Measurements from ENCODE around the gene BICD2. TPM values are rescaled to one million over a fixed set of nuclear protein-coding genes. Genes with fewer than 3 reads are reported as not detected.

BICD2 gene
- total RNA-seq, 4 donors from 2014 or later, result 42.3 to 75.3 (median 51.8) TPM

DNA sequence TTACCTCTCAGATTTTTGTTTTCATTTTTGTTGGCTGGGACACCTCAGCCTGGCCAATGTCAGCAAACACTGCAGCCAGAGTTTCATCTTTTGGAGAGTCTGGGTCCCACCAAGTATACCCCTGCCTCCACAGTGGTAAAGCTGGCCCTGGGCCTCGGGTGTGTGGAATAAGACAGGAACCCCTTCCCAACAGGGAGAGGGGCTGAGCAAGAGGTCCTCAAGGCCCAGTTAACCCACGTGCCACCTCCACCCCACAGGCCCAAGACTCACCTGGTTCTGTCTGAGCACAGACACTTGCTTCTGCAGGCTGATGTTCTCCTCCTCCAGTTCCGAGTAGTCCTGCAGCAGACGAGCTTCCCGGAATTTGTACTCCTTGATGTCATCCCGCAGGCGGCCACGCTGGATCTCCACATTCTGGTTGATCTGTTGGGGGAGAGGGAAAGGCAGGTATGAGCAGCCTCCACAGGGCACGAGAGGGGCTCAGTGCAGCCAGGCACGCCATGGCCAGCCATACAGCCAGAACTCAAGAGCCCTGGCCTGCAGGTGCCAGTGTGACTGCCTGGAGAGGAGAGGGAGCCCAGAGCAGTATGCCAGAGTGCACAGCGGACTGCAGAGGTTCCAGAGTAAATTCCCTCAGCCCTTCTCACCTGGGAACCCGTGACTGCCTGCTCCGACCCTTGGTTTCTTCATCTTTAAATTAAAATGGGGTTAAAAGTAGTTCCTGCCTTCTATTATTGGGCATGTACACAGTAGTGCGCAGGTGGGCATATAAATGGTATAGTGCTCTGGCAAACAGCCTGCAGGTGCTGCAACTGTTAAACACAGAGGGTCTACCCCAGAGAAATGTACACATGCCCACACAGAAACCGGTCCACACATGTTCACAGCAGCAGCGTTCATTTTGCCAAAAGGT, 42.0 kb downstream of the BICD2 start:
- peaks cover 0 to 38% (median 4%) of the 10 kb centered on the region in 3 donors for H3K4me1 ChIP-seq
- no peaks in the 10 kb centered on the region for H3K9me3 ChIP-seq
- no peaks in the 10 kb centered on the region for H3K27me3 ChIP-seq
- no peak for TF ChIP-seq POLR2AphosphoS5 (IDR thresholded peaks at IDR 0.05)
- TF ChIP-seq CTCF (IDR thresholded peaks at IDR 0.05), result no peak
- TF ChIP-seq EP300 (IDR thresholded peaks at IDR 0.05), result no peak
- TF ChIP-seq POLR2A (IDR thresholded peaks at IDR 0.05), result no peak
- 61 to 79% methylated on average over 3 to 6 of the region's 16 CpGs for WGBS, 2 donors (ENCODE audit: low coverage in 1 of 2)
- no peak overlapping the region for H3K27ac ChIP-seq
- no peak overlapping the region for H3K4me3 ChIP-seq
- peaks cover 0 to 86% of the 10 kb centered on the region in 2 donors for H3K36me3 ChIP-seq
- no peak for ATAC-seq

GRCh38 chr9:92721548-92721947, 43.1 kb downstream of the BICD2 start:
- TF ChIP-seq CTCF (IDR thresholded peaks at IDR 0.05), result no peak
- no peak for TF ChIP-seq EP300 (IDR thresholded peaks at IDR 0.05)
- no peak for TF ChIP-seq POLR2A (IDR thresholded peaks at IDR 0.05)
- no peak for TF ChIP-seq POLR2AphosphoS5 (IDR thresholded peaks at IDR 0.05)
- Histone ChIP-seq H3K4me1 (peaks cover 0 to 30% (median 0%) of the 10 kb centered on the region in 3 donors), H3K36me3 (peaks cover 0 to 88% of the 10 kb centered on the region in 2 donors), H3K27me3 (no peaks in the 10 kb centered on the region), H3K27ac (no peak overlapping the region), H3K9me3 (no peaks in the 10 kb centered on the region), H3K4me3 (no peak overlapping the region)
- 79 to 83% methylated on average over 1 to 7 of the region's 7 CpGs for WGBS, 2 donors (ENCODE audit: low coverage in 1 of 2)
- ATAC-seq, result no peak

DNA sequence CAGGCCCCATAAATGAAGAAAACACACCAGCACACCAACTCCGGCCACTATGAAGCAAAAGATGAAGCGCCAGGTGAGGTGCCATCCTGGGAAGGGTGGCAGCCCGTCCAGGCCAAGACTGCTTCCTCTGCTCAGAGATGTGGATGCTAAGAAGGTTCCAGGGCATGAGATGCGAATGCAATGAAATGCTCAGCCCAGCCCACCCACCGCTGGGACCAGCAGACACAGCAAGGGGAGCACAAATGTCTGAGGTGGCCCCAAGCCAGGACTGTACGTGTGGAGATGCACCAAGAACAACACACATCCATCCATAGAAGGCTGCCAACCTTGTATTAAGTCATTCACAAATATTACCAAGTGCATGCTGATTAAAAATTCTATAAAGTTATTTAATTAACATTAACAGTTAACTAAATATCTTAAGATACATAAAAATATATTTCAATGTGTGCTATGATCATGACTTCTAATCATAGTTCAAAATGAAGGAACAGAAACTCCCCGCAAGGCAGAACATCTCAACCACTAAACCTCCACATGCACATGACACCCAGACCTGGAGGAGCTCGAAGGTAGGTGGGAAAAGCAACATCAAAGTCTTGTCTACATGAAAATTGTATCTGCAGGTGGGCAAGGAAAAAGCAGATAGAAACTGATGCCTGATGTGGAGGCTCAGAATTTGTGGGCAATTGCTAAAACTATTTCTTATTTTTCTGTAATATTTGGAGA, 43.7 kb downstream of the BICD2 start:
- ATAC-seq, result no peak
- no peaks in the 10 kb centered on the region for H3K27me3 ChIP-seq
- peaks cover 0 to 31% (median 0%) of the 10 kb centered on the region in 3 donors for H3K4me1 ChIP-seq
- no peak for TF ChIP-seq POLR2AphosphoS5 (IDR thresholded peaks at IDR 0.05)
- TF ChIP-seq POLR2A (IDR thresholded peaks at IDR 0.05), result no peak
- no peak for TF ChIP-seq CTCF (IDR thresholded peaks at IDR 0.05)
- no peak for TF ChIP-seq EP300 (IDR thresholded peaks at IDR 0.05)
- peaks cover 0 to 89% of the 10 kb centered on the region in 2 donors for H3K36me3 ChIP-seq
- no peak overlapping the region for H3K27ac ChIP-seq
- 78 to 82% methylated on average over 5 to 6 of the region's 8 CpGs for WGBS, 2 donors (ENCODE audit: low coverage in 1 of 2)
- H3K4me3 ChIP-seq, result no peak overlapping the region
- H3K9me3 ChIP-seq, result no peaks in the 10 kb centered on the region

- peaks cover 0 to 89% of the 10 kb centered on the region in 2 donors for H3K36me3 ChIP-seq
Measured at GRCh38 chr9:92720209-92720765, 44.3 kb downstream of the BICD2 start.

More at GRCh38 chr9:92720209-92720765, 44.3 kb downstream of the BICD2 start:
- no peak overlapping the region for H3K4me3 ChIP-seq
- 80 to 100% methylated on average over 1 to 2 of the region's 24 CpGs for WGBS, 2 donors (ENCODE audit: low coverage in 1 of 2)
- H3K27me3 ChIP-seq, result no peaks in the 10 kb centered on the region
- H3K27ac ChIP-seq, result no peak overlapping the region
- TF ChIP-seq EP300 (IDR thresholded peaks at IDR 0.05) (no peak), POLR2AphosphoS5 (IDR thresholded peaks at IDR 0.05) (no peak), POLR2A (IDR thresholded peaks at IDR 0.05) (no peak), CTCF (IDR thresholded peaks at IDR 0.05) (no peak)
- no peaks in the 10 kb centered on the region for H3K9me3 ChIP-seq
- ATAC-seq, result no peak
- peaks cover 0 to 33% (median 0%) of the 10 kb centered on the region in 3 donors for H3K4me1 ChIP-seq
